ENCODE results near the gene FLNA.
"Not testable (repeated sequence)": the region's sequence is repeated elsewhere in the genome, so short reads cannot be mapped to it uniquely, and the experiment has no call there.

Gene FLNA

GRCh38 chrX:154304846-154305245 is 69.6 kb downstream of the FLNA start:
- DNase-seq (ENCODE audit: low spot score), result no peak

- DNase-seq (ENCODE audit: low spot score), result no peak
These were observed 71.0 kb downstream of the FLNA start for GRCh38 chrX:154303476-154303875.

- DNase-seq (ENCODE audit: low spot score), result not testable (repeated sequence)
These were observed 71.4 kb downstream of the FLNA start for GRCh38 chrX:154302998-154303397.

- DNase-seq (ENCODE audit: low spot score), result no peak
These were observed 73.6 kb downstream of the FLNA start for GRCh38 chrX:154300816-154301215.

Data from HuH-7.5 (cell line).